Activated T-cell treated with anti-CD3 and anti-CD28 coated beads, Interleukin-2, amount 50 U/mL, for 1 hour (primary cell): ENCODE data around the gene PGF.

Experiments
- DNase-seq: peaks from one replicate; pipeline ENCODE4 v3.0.0-alpha.2; 2020

Gene PGF

GRCh38 chr14:74891870-74892269, 63.5 kb downstream of the PGF start:
- DNase-seq = no peak
